Thyroid gland (tissue), 4 donors: Measurements from ENCODE around the gene GABRA6.

Source experiments
- CTCF ChIP-seq, 6 experiments: fragments of 200-600 bp in 3 of 6; fragments of 450-650 bp in 3 of 6; sonication (generic) in 3 of 6; IDR thresholded peaks; one replicate each; pipeline ENCODE4 v1.5.1; 2016 to 2019; ENCODE audit warnings: antibody characterized with exemption in 6 of 6, mild to moderate bottlenecking in 2 of 6, inconsistent platforms in 1 of 6, moderate library complexity in 1 of 6
- POLR2A ChIP-seq, 2 donors: fragments of 450-650 bp; IDR thresholded peaks; one replicate each; pipeline ENCODE4 v1.6.1; 2017; ENCODE audit warnings: antibody characterized with exemption in 2 of 2, mild to moderate bottlenecking in 2 of 2, moderate library complexity in 1 of 2

GRCh38 chr5:161686881-161687280, 1.4 kb downstream of the GABRA6 start:
- TF ChIP-seq CTCF (IDR thresholded peaks at IDR 0.05) (no peak), POLR2A (IDR thresholded peaks at IDR 0.05) (no peak)
